Upper lobe of left lung (tissue), 6 donors: ENCODE data around the gene GPR18. TPM values are rescaled to one million over a fixed set of nuclear protein-coding genes. Genes with fewer than 3 reads are reported as not detected.

Source experiments
- ATAC-seq, 2 donors: fragments of 200-7000 bp; cut with Tn5 transposase; one replicate each; pipeline ENCODE4 v1.9.1; 2022; ENCODE audit warnings: mild to moderate bottlenecking in 2 of 2, moderate library complexity in 2 of 2; ENCODE audit not compliant: low FRiP score in 2 of 2
- DNase-seq, 2 donors: peaks; one replicate each; pipeline ENCODE4 v3.0.0-alpha.2; 2019 to 2020
- H3K27ac ChIP-seq, 4 donors: fragments of 200-600 bp; sonication (generic); one replicate each; pipeline ENCODE4 v1.5.1; 2016 to 2019
- H3K27me3 ChIP-seq, 4 donors: fragments of 200-600 bp; sonication (generic); one replicate each; pipeline ENCODE4 v1.5.1; 2017 to 2019
- H3K36me3 ChIP-seq, 4 donors: fragments of 200-600 bp; sonication (generic); one replicate each; pipeline ENCODE4 v1.5.1; 2016 to 2019
- H3K4me1 ChIP-seq, 4 donors: fragments of 200-600 bp; sonication (generic); one replicate each; pipeline ENCODE4 v1.5.1; 2018 to 2019
- H3K4me3 ChIP-seq, 4 donors: fragments of 200-600 bp; sonication (generic); one replicate each; pipeline ENCODE4 v1.5.1; 2017 to 2019; ENCODE audit warnings: mild to moderate bottlenecking in 2 of 4, moderate library complexity in 1 of 4
- H3K9me3 ChIP-seq, 4 donors: fragments of 200-600 bp; sonication (generic); one replicate each; pipeline ENCODE4 v1.5.1; 2018 to 2019
- CTCF ChIP-seq, 6 experiments: fragments of 450-650 bp in 4 of 6; fragments of 200-600 bp in 2 of 6; sonication (generic) in 2 of 6; IDR thresholded peaks; one replicate each; pipeline ENCODE4 v1.5.1; 2016 to 2019; ENCODE audit warnings: antibody characterized with exemption in 6 of 6
- EP300 ChIP-seq, 4 donors: sonication (generic); formaldehyde crosslinking; IDR thresholded peaks; one replicate each; pipeline ENCODE4 v1.5.1; 2017; ENCODE audit warnings: antibody characterized with exemption in 4 of 4, control low read depth in 2 of 4
- POLR2A ChIP-seq, 4 donors: fragments of 450-650 bp; IDR thresholded peaks; one replicate each; pipeline ENCODE4 v1.5.1; 2016 to 2017; ENCODE audit warnings: antibody characterized with exemption in 4 of 4, mild to moderate bottlenecking in 2 of 4
- POLR2AphosphoS5 ChIP-seq, 2 donors: sonication (generic); formaldehyde crosslinking; IDR thresholded peaks; one replicate each; pipeline ENCODE4 v1.5.1; 2017; ENCODE audit warnings: antibody characterized with exemption in 2 of 2
- WGBS, 2 donors: methylation state at CpG; one replicate each; pipeline ENCODE4 v1.1.5; 2017 to 2018; 5-methylcytosine and 5-hydroxymethylcytosine counted together
- total RNA-seq, 6 donors: library from RNA; depleted of rRNA in 4 of 6; stranded (reverse); fragments of >200 nt in 4 of 6; gene quantifications; one replicate each; pipeline versions ENCODE4 v1.1.0 to v1.2.1, GENCODE V29; 2016 to 2021
- donor health status: DM: no; HTN: no; CAD: no; lungs with moderate emphysema.
- donor health status: DM: no; HTN: yes; CAD: no; lungs with severe emphysema.

Gene GPR18
- total RNA-seq, 6 donors from 2014 or later = 0.52 to 0.94 TPM; not detected in 4

- Histone ChIP-seq H3K36me3 (peaks cover 0 to 4% (median 3%) of the 10 kb centered on the region in 4 donors), H3K27me3 (no peaks in the 10 kb centered on the region), H3K4me3 (no peak overlapping the region), H3K9me3 (no peaks in the 10 kb centered on the region), H3K27ac (no peak overlapping the region), H3K4me1 (peaks cover 0 to 4% (median 4%) of the 10 kb centered on the region in 4 donors)
- ATAC-seq = peak in 1 of 2 donors; percentile 68
- DNase-seq = no peak
- TF ChIP-seq POLR2A (IDR thresholded peaks at IDR 0.05) (no peak), EP300 (IDR thresholded peaks at IDR 0.05) (no peak), CTCF (IDR thresholded peaks at IDR 0.05) (peak in 5 of 6 experiments; percentile 47 to 65 (median 61)), POLR2AphosphoS5 (IDR thresholded peaks at IDR 0.05) (no peak)
- 28 to 42% methylated on average over 3 of the region's 3 CpGs for WGBS, 2 donors
These were observed 7.7 kb upstream of the GPR18 start for GRCh38 chr13:99265821-99266426.

- ATAC-seq (no peak), DNase-seq (no peak)
- Histone ChIP-seq H3K36me3 (peaks cover 0 to 4% (median 3%) of the 10 kb centered on the region in 4 donors), H3K9me3 (no peaks in the 10 kb centered on the region), H3K4me3 (no peak overlapping the region), H3K4me1 (peaks cover 0 to 4% (median 4%) of the 10 kb centered on the region in 4 donors), H3K27ac (no peak overlapping the region), H3K27me3 (no peaks in the 10 kb centered on the region)
- TF ChIP-seq CTCF (IDR thresholded peaks at IDR 0.05) (no peak), POLR2A (IDR thresholded peaks at IDR 0.05) (no peak), POLR2AphosphoS5 (IDR thresholded peaks at IDR 0.05) (no peak), EP300 (IDR thresholded peaks at IDR 0.05) (no peak)
- WGBS, 2 donors = 79% methylated on average over 8 of the region's 8 CpGs
These were observed 7.1 kb upstream of the GPR18 start for GRCh38 chr13:99265162-99265800.

GRCh38 chr13:99264051-99264450 lies 5.9 kb upstream of the GPR18 start:
- TF ChIP-seq CTCF (IDR thresholded peaks at IDR 0.05) = no peak
- no peak for TF ChIP-seq EP300 (IDR thresholded peaks at IDR 0.05)
- TF ChIP-seq POLR2A (IDR thresholded peaks at IDR 0.05) = no peak
- TF ChIP-seq POLR2AphosphoS5 (IDR thresholded peaks at IDR 0.05) = no peak
- WGBS, 2 donors = 17 to 20% methylated on average over 1 of the region's 1 CpG
- H3K4me1 ChIP-seq = peaks cover 0 to 6% (median 4%) of the 10 kb centered on the region in 4 donors
- no peaks in the 10 kb centered on the region for H3K9me3 ChIP-seq
- peaks cover 0 to 4% (median 3%) of the 10 kb centered on the region in 4 donors for H3K36me3 ChIP-seq
- H3K27me3 ChIP-seq = no peaks in the 10 kb centered on the region
- H3K4me3 ChIP-seq = no peak overlapping the region
- DNase-seq (no peak), ATAC-seq (peak in 1 of 2 donors; percentile 20)
- no peak overlapping the region for H3K27ac ChIP-seq

GRCh38 chr13:99263126-99263785 lies 5.1 kb upstream of the GPR18 start:
- TF ChIP-seq POLR2A (IDR thresholded peaks at IDR 0.05) (no peak), CTCF (IDR thresholded peaks at IDR 0.05) (no peak)
- 80 to 95% methylated on average over 7 of the region's 7 CpGs for WGBS, 2 donors
- no peak overlapping the region for H3K27ac ChIP-seq
- ATAC-seq (no peak), DNase-seq (no peak)
- H3K4me3 ChIP-seq = no peak overlapping the region
- H3K36me3 ChIP-seq = peaks cover 0 to 4% (median 3%) of the 10 kb centered on the region in 4 donors
- H3K27me3 ChIP-seq = no peaks in the 10 kb centered on the region
- H3K4me1 ChIP-seq = peaks cover under 1 to 6% (median 4%) of the 10 kb centered on the region in 4 donors
- no peaks in the 10 kb centered on the region for H3K9me3 ChIP-seq
